OCI-LY3 (cell line): ENCODE measurements around the gene LINS1.

ENCODE experiments used
- H2AFZ ChIP-seq: fragments of 200-600, 300-600 bp; shearing (Covaris generic); 2 replicates; pipeline ENCODE4 v1.6.0; 2014; ENCODE audit warnings: antibody characterized with exemption, low read depth, low read length
- H3K27ac ChIP-seq: fragments of 200-600, 300-600 bp; sonication (generic); 2 replicates; pipeline ENCODE4 v1.5.1; 2014; ENCODE audit warnings: mild to moderate bottlenecking, low read length, moderate library complexity, mixed read lengths
- H3K27me3 ChIP-seq: fragments of 200-600, 300-600 bp; sonication (generic); 2 replicates; pipeline ENCODE4 v1.6.1; 2014; ENCODE audit warnings: low read depth, low read length, mixed read lengths
- H3K36me3 ChIP-seq: fragments of 200-600, 300-600 bp; sonication (generic); replicated peaks from 2 replicates; pipeline ENCODE3; 2014; ENCODE audit warnings: low read depth, low read length, mixed read lengths
- H3K4me1 ChIP-seq: fragments of 300-600, 200-600 bp; sonication (generic); 2 replicates; pipeline ENCODE4 v1.6.1; 2014; ENCODE audit warnings: low read length, mixed read lengths
- H3K4me2 ChIP-seq: fragments of 200-600, 300-600 bp; sonication (generic); 2 replicates; pipeline ENCODE4 v1.6.1; 2014; ENCODE audit warnings: low read length, mixed read lengths
- H3K4me3 ChIP-seq: fragments of 300-600, 200-600 bp; sonication (generic); 2 replicates; pipeline ENCODE4 v1.5.1; 2014; ENCODE audit warnings: antibody characterized with exemption, mild to moderate bottlenecking, low read length, moderate library complexity
- H3K79me2 ChIP-seq: fragments of 300-600, 200-600 bp; shearing (Covaris generic); 2 replicates; pipeline ENCODE4 v1.6.1; 2014; ENCODE audit warnings: mild to moderate bottlenecking, low read length, mixed read lengths
- H3K9ac ChIP-seq: fragments of 300-600, 200-600 bp; shearing (Covaris generic); 2 replicates; pipeline ENCODE4 v1.6.0; 2014; ENCODE audit warnings: mild to moderate bottlenecking, low read length, moderate library complexity
- H3K9me3 ChIP-seq: fragments of 200-600, 300-600 bp; shearing (Covaris generic); 2 replicates; pipeline ENCODE4 v1.6.1; 2014; ENCODE audit warnings: low read length, mixed read lengths; ENCODE audit not compliant: insufficient read depth
- H4K20me1 ChIP-seq: fragments of 200-600, 300-600 bp; sonication (generic); 2 replicates; pipeline ENCODE4 v1.6.1; 2016; ENCODE audit warnings: low read length, mixed read lengths; ENCODE audit not compliant: insufficient read depth
- EZH2phosphoT487 ChIP-seq: fragments of 200-600 bp; shearing (Covaris generic); IDR thresholded peaks from 2 replicates; pipeline ENCODE4 v1.6.1; 2018; ENCODE audit warnings: antibody characterized with exemption, mixed run types, low read depth
- TF ChIP-seq, protein P1 (sequence below): fragments of 200-600, 300-600 bp; sonication (generic); IDR thresholded peaks from 2 replicates; pipeline ENCODE4 v1.5.1; 2014; ENCODE audit warnings: antibody characterized with exemption, low read length, low read depth

LINS1 gene, protein sequence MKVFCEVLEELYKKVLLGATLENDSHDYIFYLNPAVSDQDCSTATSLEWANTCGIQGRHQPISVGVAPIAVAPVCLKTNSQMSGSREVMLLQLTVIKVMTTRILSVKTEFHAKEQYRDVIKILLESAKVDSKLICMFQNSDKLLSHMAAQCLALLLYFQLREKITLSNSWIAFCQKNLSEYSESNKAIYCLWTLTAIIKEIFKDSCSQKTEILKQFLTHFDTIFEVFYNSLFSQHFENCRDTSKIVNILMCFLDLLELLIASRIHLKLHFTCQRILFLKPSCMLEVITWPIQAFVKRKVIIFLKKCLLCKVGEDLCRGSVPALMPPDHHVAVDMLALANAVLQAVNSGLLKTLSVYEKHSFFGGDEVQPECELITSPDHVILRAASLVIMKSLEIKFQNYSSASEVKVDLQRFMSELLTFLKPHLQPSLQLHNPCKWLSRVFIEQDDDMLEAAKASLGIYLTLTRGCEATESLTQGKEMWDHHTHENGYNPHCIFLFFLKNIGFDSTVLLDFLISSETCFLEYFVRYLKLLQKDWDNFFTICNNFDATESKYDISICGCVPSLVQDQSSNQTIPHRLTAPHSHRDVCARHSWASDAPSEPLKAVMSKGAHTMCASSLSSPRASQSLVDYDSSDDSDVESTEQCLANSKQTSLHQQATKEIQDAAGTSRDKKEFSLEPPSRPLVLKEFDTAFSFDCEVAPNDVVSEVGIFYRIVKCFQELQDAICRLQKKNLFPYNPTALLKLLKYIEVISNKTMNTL

DNA sequence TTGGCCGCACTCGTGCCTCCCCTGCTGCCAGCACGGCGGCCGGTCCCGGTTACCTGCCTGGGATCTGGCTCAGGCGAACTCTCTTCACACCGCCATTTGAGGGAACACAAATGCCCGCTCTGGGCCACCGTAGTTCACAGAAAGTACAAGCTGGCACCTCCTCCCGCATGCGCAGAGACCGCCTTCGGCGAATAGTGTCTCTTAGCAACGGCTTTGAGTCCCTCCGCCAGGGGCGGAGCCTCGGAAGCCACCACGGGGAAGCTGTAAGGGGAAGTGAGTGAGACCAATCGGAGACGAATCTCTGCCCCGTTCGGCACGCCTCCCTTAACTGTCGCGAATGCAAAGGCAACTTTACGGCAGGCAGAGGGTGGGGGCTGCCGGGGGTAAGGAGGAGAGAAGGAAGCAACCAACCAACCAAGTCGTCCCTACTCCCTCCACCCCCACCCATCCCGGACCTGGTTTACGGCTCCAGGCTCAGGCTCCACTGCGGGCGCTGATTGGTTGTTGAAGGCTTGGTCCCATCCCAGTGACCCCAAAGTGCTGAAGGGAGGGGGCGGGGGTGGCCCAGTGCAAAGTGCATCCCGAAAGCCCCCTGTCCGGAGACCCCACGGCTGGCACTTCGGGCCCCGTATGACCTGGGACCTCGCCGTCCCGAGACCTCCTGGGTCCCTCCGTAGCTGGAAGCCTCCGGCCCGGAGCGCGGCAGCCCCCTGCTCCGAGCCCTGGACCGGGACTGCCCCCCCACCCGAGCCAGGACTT, at the start of gene LINS1, which contains the start of gene ASB7:
LINS1 (minus strand) TSS at position 121 of the 759 bp plus-strand sequence. CDS start 21,342 bp downstream, outside the sequence.
ASB7 (plus strand) TSS at position 526 of the 759 bp plus-strand sequence. CDS start 9,628 bp downstream, outside the sequence.
- H3K9me3 ChIP-seq, result no peaks in the 10 kb centered on the region
- peaks cover 18% of the 10 kb centered on the region for H3K36me3 ChIP-seq
- no peaks in the 10 kb centered on the region for H3K27me3 ChIP-seq
- peak within 1 kb of the TSS; percentile 84 for H3K27ac ChIP-seq
- TF ChIP-seq, protein P1, sequence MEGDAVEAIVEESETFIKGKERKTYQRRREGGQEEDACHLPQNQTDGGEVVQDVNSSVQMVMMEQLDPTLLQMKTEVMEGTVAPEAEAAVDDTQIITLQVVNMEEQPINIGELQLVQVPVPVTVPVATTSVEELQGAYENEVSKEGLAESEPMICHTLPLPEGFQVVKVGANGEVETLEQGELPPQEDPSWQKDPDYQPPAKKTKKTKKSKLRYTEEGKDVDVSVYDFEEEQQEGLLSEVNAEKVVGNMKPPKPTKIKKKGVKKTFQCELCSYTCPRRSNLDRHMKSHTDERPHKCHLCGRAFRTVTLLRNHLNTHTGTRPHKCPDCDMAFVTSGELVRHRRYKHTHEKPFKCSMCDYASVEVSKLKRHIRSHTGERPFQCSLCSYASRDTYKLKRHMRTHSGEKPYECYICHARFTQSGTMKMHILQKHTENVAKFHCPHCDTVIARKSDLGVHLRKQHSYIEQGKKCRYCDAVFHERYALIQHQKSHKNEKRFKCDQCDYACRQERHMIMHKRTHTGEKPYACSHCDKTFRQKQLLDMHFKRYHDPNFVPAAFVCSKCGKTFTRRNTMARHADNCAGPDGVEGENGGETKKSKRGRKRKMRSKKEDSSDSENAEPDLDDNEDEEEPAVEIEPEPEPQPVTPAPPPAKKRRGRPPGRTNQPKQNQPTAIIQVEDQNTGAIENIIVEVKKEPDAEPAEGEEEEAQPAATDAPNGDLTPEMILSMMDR, result no peak
- TF ChIP-seq EZH2phosphoT487, result no peak
- no peaks in the 10 kb centered on the region for H4K20me1 ChIP-seq
- peak within 1 kb of the TSS; percentile 97 for H3K9ac ChIP-seq
- peak within 1 kb of the TSS; percentile 95 for H3K4me3 ChIP-seq
- peak within 1 kb of the TSS; percentile 87 for H3K4me2 ChIP-seq
- peaks cover 84% of the 10 kb centered on the region for H3K79me2 ChIP-seq
- H3K4me1 ChIP-seq, result peaks cover 16% of the 10 kb centered on the region
- H2AFZ ChIP-seq, result peak within 1 kb of the TSS; percentile 69; the same call in 1 of the 2 replicates

DNA sequence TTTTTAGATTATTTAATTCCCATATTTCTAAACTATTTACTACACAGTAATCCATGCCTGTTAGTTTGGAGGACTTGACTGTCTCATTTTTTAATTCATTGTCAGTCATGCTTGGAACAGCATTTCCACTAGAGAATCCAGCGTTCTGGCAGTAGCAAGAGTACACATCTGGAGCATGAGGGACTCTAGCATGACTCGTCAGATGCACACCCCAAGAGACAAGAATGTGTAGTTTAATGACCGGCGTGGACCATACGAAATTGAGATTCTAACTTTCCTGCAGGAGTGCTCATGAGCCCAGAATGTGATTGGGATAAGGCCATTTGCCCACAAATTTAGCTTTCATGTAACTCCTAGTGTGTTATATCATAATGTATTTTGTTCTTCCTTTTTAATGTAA, 49.3 kb upstream of the LINS1 start:
- H3K36me3 ChIP-seq, result peaks cover 11% of the 10 kb centered on the region
- no peak overlapping the region for H2AFZ ChIP-seq

DNA sequence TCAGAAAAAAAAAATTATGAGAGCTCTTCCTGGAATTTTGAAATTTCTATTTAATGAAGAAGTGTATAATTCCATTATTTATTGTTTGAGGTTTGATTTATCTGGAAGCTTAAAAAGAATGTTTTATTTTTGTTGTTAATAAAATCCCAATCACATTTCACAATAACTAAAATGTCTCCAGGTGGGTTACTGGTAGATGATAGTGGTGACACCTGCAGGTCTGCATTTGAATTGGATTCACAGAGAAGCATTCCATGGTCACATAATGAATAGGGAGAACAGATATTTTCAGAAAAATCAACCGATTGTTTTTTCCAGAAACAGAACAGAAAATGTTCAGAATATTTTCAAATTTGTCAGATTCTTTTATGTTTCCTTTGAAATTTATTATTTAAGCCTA, 48.7 kb upstream of the LINS1 start:
- H3K79me2 ChIP-seq, result peaks cover 9% of the 10 kb centered on the region
- H2AFZ ChIP-seq, result no peak overlapping the region
- TF ChIP-seq, protein P1, result peak; percentile 44
- no peak for TF ChIP-seq EZH2phosphoT487
- no peak overlapping the region for H3K4me3 ChIP-seq
- H3K4me2 ChIP-seq, result no peak overlapping the region
- no peaks in the 10 kb centered on the region for H3K27me3 ChIP-seq
- peaks cover 19% of the 10 kb centered on the region for H3K4me1 ChIP-seq
- H3K27ac ChIP-seq, result no peak overlapping the region
- H3K9ac ChIP-seq, result no peak overlapping the region
- H3K9me3 ChIP-seq, result no peaks in the 10 kb centered on the region
- H3K36me3 ChIP-seq, result peaks cover 11% of the 10 kb centered on the region
- H4K20me1 ChIP-seq, result peaks cover 8% of the 10 kb centered on the region; the same call in 1 of the 2 replicates

More for the DNA sequence above, 49.3 kb upstream of the LINS1 start:
- Histone ChIP-seq H3K27me3 (no peaks in the 10 kb centered on the region), H3K9me3 (no peaks in the 10 kb centered on the region), H3K79me2 (peaks cover 3% of the 10 kb centered on the region), H3K4me1 (peaks cover 19% of the 10 kb centered on the region), H3K4me3 (no peak overlapping the region), H4K20me1 (peaks cover 6% of the 10 kb centered on the region; the same call in 1 of the 2 replicates), H3K9ac (no peak overlapping the region), H3K4me2 (no peak overlapping the region), H3K27ac (no peak overlapping the region)
- TF ChIP-seq, protein P1, result no peak
- TF ChIP-seq EZH2phosphoT487, result no peak
